ENCODE results near the gene RD3L. TPM values are rescaled to one million over a fixed set of nuclear protein-coding genes. Genes with fewer than 3 reads are reported as not detected.

RD3L gene
- total RNA-seq, 4 donors from 2014 or later: not detected

DNA sequence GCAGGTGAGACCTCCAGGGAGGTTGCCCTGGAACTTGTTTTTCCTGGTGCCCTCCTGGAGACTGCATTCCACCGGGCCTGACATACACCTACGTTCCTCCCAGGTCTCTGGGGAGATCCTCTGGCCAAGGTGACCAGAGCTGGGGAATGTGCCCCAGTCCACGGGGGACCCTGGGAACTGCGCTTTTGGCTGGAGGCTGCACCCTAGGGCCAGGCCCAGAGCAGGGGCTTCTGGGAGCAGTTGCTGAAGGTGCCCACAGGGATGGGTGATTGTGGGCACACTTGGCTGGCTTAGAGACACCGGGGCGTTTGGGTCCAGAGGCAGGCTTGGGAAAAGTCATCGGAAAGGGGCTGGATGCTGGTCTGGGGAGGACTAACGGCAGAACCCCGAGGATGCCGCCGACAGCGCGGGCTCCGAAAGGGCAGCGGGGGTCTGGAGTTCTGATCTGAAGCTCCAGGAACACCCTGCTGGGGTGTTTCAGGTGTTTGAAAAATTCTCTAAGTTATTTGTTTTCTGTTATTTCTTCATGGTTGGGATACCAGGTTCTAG is 50.6 kb downstream of the RD3L start:
- TF ChIP-seq EP300 (IDR thresholded peaks at IDR 0.05) (no peak), POLR2AphosphoS5 (IDR thresholded peaks at IDR 0.05) (no peak), POLR2A (IDR thresholded peaks at IDR 0.05; ENCODE audit: low read depth) (no peak)
- TF ChIP-seq, protein P1, sequence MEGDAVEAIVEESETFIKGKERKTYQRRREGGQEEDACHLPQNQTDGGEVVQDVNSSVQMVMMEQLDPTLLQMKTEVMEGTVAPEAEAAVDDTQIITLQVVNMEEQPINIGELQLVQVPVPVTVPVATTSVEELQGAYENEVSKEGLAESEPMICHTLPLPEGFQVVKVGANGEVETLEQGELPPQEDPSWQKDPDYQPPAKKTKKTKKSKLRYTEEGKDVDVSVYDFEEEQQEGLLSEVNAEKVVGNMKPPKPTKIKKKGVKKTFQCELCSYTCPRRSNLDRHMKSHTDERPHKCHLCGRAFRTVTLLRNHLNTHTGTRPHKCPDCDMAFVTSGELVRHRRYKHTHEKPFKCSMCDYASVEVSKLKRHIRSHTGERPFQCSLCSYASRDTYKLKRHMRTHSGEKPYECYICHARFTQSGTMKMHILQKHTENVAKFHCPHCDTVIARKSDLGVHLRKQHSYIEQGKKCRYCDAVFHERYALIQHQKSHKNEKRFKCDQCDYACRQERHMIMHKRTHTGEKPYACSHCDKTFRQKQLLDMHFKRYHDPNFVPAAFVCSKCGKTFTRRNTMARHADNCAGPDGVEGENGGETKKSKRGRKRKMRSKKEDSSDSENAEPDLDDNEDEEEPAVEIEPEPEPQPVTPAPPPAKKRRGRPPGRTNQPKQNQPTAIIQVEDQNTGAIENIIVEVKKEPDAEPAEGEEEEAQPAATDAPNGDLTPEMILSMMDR (IDR thresholded peaks at IDR 0.05): no peak
- intact Hi-C loops (cut with DNase I): no loop called here

GRCh38 chr14:103890821-103891666 is 51.3 kb downstream of the RD3L start:
- no peak overlapping the region for H3K4me3 ChIP-seq
- H3K4me1 ChIP-seq: peaks cover 9 to 18% (median 13%) of the 10 kb centered on the region in 4 donors
- intact Hi-C loops (cut with DNase I): no loop called here
- no peak for DNase-seq (ENCODE audit: extremely low spot score)
- no peak for TF ChIP-seq EP300 (IDR thresholded peaks at IDR 0.05)
- TF ChIP-seq, protein P1 (IDR thresholded peaks at IDR 0.05): no peak
- TF ChIP-seq POLR2AphosphoS5 (IDR thresholded peaks at IDR 0.05): no peak
- TF ChIP-seq POLR2A (IDR thresholded peaks at IDR 0.05; ENCODE audit: low read depth): no peak
- H3K27ac ChIP-seq (replicated peaks in 1 of 4): no peak overlapping the region
- WGBS: 75% methylated on average over 14 of the region's 18 CpGs
- no peaks in the 10 kb centered on the region for H3K9me3 ChIP-seq
- H3K36me3 ChIP-seq: no peaks in the 10 kb centered on the region
- no peaks in the 10 kb centered on the region for H3K27me3 ChIP-seq

More for the DNA sequence above, 50.6 kb downstream of the RD3L start:
- Histone ChIP-seq H3K27ac (replicated peaks in 1 of 4) (no peak overlapping the region), H3K36me3 (no peaks in the 10 kb centered on the region), H3K4me1 (peaks cover 9 to 18% (median 13%) of the 10 kb centered on the region in 4 donors), H3K27me3 (no peaks in the 10 kb centered on the region), H3K9me3 (no peaks in the 10 kb centered on the region), H3K4me3 (no peak overlapping the region)
- no peak for DNase-seq (ENCODE audit: extremely low spot score)
- 94% methylated on average over 13 of the region's 15 CpGs for WGBS

Other genes with a start within 250 kb of the RD3L start
- 1 to 10 TPM; 1.6 to 5.4 (median 2.1) TPM for gene XRCC3, start 227.1 kb downstream of the RD3L start, total RNA-seq
- 100 to 1,000 TPM; 121 to 180 (median 156) TPM for gene ZFYVE21, start 226.7 kb downstream of the RD3L start, total RNA-seq
- gene PPP1R13B, start 95.0 kb downstream of the RD3L start, total RNA-seq: 10 to 100 TPM; 19.9 to 25.2 (median 23.6) TPM
- gene TDRD9, start 14.1 kb downstream of the RD3L start, total RNA-seq: 1 to 10 TPM; 2.0 to 3.2 (median 2.6) TPM
- under 1 TPM in 3 of 4 donors, not detected in 1; 0.33 to 0.75 (median 0.45) TPM for gene ASPG, start 143.2 kb upstream of the RD3L start, total RNA-seq
- 1 to 10 TPM; 4.6 to 7.2 (median 5.6) TPM for gene KIF26A, start 196.1 kb upstream of the RD3L start, total RNA-seq

Data from esophagus muscularis mucosa (tissue), 4 donors.